Activated B cell treated with CpG ODN at 0.5 μM for 24 hours (primary cell): ENCODE data around the gene NAV3. TPM values are rescaled to one million over a fixed set of nuclear protein-coding genes. Genes with fewer than 3 reads are reported as not detected.

ENCODE experiments used
- ATAC-seq: fragments of 200-7000 bp; cut with Tn5 transposase; one replicate; pipeline ENCODE4 v1.10.0; 2021; ENCODE audit warnings: low read depth, mild to moderate bottlenecking, moderate library complexity
- CTCF ChIA-PET: fragments of 350-600 bp; sonication (Branson Sonifier 250); formaldehyde crosslinking; loops from one replicate; lab custom pipeline; 2021; ENCODE audit warnings: antibody characterized with exemption; lab: Charles Lee
- POLR2A ChIA-PET: fragments of 350-600 bp; sonication (Branson Sonifier 250); formaldehyde crosslinking; loops from one replicate; lab custom pipeline; 2021; ENCODE audit warnings: antibody characterized with exemption; lab: Charles Lee
- DNase-seq: peaks from one replicate; pipeline ENCODE4 v3.0.0; 2022
- H3K27ac Mint-ChIP-seq: one replicate; pipeline ENCODE4 v1.8.0; 2020; ENCODE audit warnings: mixed read lengths
- H3K27me3 Mint-ChIP-seq: one replicate; pipeline ENCODE4 v1.8.0; 2021; ENCODE audit warnings: mixed read lengths
- H3K36me3 Mint-ChIP-seq: one replicate; pipeline ENCODE4 v1.8.0; 2021; ENCODE audit warnings: low read depth, mixed read lengths
- H3K4me1 Mint-ChIP-seq: one replicate; pipeline ENCODE4 v1.8.0; 2021; ENCODE audit warnings: mixed read lengths
- H3K4me3 Mint-ChIP-seq: one replicate; pipeline ENCODE4 v1.8.0; 2020; ENCODE audit warnings: mild to moderate bottlenecking, mixed read lengths
- H3K9me3 Mint-ChIP-seq: one replicate; pipeline ENCODE4 v1.8.0; 2020; ENCODE audit warnings: mixed read lengths
- intact Hi-C: fragments of 100-400 bp; cut with micrococcal nuclease; formaldehyde crosslinking; loops from one replicate; pipeline ENCODE4 v1.15.1; 2024
- total RNA-seq: library from RNA; stranded (reverse); gene quantifications from 2 replicates; pipeline ENCODE4 v1.2.3, GENCODE V29; 2022
- TF ChIP-seq, protein P1 (sequence below): fragments of 200-600 bp; IDR thresholded peaks from one replicate; pipeline ENCODE4 v1.8.0; 2022; ENCODE audit warnings: antibody characterized with exemption, mild to moderate bottlenecking

The NAV3 gene
- total RNA-seq, 1 donor from 2014 or later = not detected

DNA sequence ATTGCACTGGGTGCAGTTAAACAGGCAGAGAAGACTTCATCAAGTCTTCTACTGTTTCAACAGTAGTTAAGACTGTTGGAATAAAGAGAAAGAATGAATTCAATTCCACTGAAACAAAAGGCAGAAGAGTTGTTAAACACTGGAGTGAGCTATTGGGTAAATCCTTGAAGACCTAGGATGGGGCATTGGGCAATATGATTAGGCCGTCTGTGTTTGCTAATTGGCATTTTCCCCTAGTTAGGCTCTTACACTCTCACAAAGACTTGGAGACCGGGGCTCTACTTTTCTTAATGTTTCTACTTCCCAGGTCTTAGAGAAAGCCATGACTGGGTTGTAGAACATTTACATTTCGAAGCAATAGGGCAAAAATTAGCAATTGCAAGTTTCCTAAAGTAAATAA is 402.1 kb downstream of the NAV3 start:
- Mint-ChIP-seq H3K9me3 (no peaks in the 10 kb centered on the region), H3K36me3 (no peaks in the 10 kb centered on the region), H3K27me3 (no peaks in the 10 kb centered on the region), H3K27ac (no peak overlapping the region), H3K4me1 (no peaks in the 10 kb centered on the region), H3K4me3 (no peak overlapping the region)
- DNase-seq (no peak), ATAC-seq (no peak)
- intact Hi-C loops = no loop called here
- CTCF ChIA-PET = no interaction called here
- TF ChIP-seq, protein P1, sequence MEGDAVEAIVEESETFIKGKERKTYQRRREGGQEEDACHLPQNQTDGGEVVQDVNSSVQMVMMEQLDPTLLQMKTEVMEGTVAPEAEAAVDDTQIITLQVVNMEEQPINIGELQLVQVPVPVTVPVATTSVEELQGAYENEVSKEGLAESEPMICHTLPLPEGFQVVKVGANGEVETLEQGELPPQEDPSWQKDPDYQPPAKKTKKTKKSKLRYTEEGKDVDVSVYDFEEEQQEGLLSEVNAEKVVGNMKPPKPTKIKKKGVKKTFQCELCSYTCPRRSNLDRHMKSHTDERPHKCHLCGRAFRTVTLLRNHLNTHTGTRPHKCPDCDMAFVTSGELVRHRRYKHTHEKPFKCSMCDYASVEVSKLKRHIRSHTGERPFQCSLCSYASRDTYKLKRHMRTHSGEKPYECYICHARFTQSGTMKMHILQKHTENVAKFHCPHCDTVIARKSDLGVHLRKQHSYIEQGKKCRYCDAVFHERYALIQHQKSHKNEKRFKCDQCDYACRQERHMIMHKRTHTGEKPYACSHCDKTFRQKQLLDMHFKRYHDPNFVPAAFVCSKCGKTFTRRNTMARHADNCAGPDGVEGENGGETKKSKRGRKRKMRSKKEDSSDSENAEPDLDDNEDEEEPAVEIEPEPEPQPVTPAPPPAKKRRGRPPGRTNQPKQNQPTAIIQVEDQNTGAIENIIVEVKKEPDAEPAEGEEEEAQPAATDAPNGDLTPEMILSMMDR = no peak
- POLR2A ChIA-PET = no interaction called here

DNA sequence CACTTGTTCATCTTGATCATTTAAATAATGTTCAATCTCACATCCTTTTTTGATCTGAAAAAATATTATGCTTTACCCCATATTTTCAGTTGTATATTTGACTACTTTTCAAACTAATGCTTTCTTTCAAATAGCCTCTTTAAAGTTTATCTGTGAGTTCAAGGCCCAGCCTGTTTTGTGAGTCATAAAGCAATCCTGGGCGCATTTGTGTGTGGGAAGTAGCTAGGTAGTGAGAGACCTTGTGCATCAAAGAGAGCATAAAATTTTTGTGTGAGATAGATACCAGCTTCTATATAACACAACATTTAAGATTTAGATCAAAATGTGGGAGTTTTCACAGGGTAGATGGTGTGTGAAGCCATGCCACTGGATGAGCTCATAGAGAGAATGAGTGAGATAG is 405.6 kb downstream of the NAV3 start:
- Mint-ChIP-seq H3K36me3 (no peaks in the 10 kb centered on the region), H3K4me3 (no peak overlapping the region), H3K27me3 (no peaks in the 10 kb centered on the region), H3K9me3 (no peaks in the 10 kb centered on the region), H3K27ac (no peak overlapping the region), H3K4me1 (no peaks in the 10 kb centered on the region)
- intact Hi-C loops = no loop called here
- ATAC-seq = no peak
- DNase-seq = no peak
- POLR2A ChIA-PET = no interaction called here
- TF ChIP-seq, protein P1 = no peak
- CTCF ChIA-PET = interaction anchor here (0.7 kb wide), 1 partner anchor 782 kb away, joined by 3 read pairs; no protein-coding TSS in a partner anchor

DNA sequence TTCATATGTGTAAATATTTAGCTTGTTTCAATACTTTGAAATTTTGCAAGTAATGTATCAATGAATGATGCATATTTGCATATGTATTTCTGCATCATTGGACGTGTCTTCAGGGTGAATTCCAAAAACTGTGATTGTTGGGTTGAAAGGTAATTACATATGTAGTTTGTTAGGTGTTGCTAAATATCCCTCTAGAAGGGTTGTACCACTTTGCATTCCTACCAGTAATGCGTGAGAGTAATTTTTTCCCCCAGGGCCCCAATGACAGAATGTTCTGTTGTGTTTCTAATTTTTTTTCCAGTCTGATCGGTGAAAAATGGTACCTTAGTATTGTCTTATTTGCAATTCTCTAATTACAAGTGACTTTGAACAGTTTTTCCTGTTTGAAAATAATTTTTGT is 408.9 kb downstream of the NAV3 start:
- Mint-ChIP-seq H3K9me3 (no peaks in the 10 kb centered on the region), H3K4me3 (no peak overlapping the region), H3K27me3 (no peaks in the 10 kb centered on the region), H3K36me3 (no peaks in the 10 kb centered on the region), H3K27ac (no peak overlapping the region), H3K4me1 (no peaks in the 10 kb centered on the region)
- ChIA-PET CTCF (no interaction called here), POLR2A (no interaction called here)
- intact Hi-C loops = no loop called here
- no peak for DNase-seq
- TF ChIP-seq, protein P1 = no peak
- no peak for ATAC-seq

DNA sequence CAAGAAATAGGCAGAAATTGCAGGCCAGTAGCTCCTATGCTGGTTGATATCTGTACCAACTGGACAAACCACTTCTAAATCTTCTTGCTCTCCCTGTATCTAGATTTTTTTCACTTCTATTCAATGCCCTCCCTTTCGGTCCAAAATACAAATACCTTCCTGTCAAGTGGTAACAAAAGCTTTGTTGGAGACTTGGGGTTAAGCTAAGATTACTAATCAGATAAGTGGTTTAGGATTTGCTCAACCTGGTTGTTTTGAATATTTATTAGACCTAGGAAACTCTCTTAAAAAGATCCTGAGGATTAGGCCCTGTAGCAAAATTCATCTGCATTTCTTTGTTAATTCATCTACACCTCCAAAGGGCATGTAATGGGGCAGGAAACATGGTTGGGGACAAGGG is 410.1 kb downstream of the NAV3 start:
- no peaks in the 10 kb centered on the region for H3K36me3 Mint-ChIP-seq
- TF ChIP-seq, protein P1 = no peak
- ATAC-seq (no peak), DNase-seq (no peak)
- H3K27ac Mint-ChIP-seq = no peak overlapping the region
- POLR2A ChIA-PET = no interaction called here
- intact Hi-C loops = no loop called here
- H3K4me1 Mint-ChIP-seq = no peaks in the 10 kb centered on the region
- no peaks in the 10 kb centered on the region for H3K9me3 Mint-ChIP-seq
- H3K4me3 Mint-ChIP-seq = no peak overlapping the region
- CTCF ChIA-PET = no interaction called here
- H3K27me3 Mint-ChIP-seq = no peaks in the 10 kb centered on the region

DNA sequence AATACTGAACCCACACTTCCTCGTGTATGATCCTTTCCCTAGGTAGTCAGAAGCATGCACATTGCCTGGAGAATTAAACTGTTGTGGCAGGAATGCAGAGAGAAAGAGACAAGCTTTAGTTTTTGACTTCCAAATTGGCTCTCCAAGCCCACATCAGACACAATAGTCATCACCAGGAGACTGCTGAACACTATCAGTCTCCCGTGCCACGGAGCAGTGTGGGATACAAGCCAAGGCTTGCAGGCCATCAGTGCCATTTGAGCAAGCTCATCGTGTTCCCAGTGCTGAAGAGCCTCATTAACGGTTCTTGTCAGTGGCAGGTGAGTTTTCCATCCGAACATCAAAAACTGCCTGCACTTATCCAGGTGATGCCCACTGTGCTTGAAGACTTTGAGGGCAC is 410.8 kb downstream of the NAV3 start:
- ATAC-seq (no peak), DNase-seq (no peak)
- no peak overlapping the region for H3K27ac Mint-ChIP-seq
- no peaks in the 10 kb centered on the region for H3K4me1 Mint-ChIP-seq
- POLR2A ChIA-PET = no interaction called here
- intact Hi-C loops = no loop called here
- TF ChIP-seq, protein P1 = no peak
- no peaks in the 10 kb centered on the region for H3K9me3 Mint-ChIP-seq
- H3K36me3 Mint-ChIP-seq = no peaks in the 10 kb centered on the region
- CTCF ChIA-PET = no interaction called here
- no peaks in the 10 kb centered on the region for H3K27me3 Mint-ChIP-seq
- no peak overlapping the region for H3K4me3 Mint-ChIP-seq
